Inflammatory macrophage treated with lipopolysaccharide for 4 hours (primary cell): Measurements from ENCODE around the gene CLIP3.
"Not testable (repeated sequence)": the region's sequence is repeated elsewhere in the genome, so short reads cannot be mapped to it uniquely, and the experiment has no call there.

Experiments used
- DNase-seq: peaks from one replicate; pipeline ENCODE4 v3.0.0-alpha.2; 2020

CLIP3 gene

DNA sequence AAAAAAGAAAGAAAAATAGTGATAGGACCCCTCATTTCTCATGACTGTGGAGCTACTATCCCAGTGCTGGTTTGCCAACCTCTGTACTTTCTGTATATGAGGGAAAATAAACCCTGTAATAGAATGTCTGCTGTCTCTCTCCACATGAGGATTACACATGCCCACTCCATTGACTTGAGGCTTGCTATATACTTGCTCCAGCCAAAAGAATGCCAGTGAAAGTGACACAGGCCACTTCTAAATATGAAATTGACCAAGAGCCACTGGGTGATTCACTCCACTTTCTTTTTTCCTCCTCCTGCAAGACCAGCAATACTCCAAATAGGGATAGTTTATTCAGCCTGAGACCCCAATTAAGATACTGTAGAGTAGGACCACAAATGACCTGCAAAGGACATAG lies 15.2 kb upstream of the CLIP3 start:
- no peak for DNase-seq

DNA sequence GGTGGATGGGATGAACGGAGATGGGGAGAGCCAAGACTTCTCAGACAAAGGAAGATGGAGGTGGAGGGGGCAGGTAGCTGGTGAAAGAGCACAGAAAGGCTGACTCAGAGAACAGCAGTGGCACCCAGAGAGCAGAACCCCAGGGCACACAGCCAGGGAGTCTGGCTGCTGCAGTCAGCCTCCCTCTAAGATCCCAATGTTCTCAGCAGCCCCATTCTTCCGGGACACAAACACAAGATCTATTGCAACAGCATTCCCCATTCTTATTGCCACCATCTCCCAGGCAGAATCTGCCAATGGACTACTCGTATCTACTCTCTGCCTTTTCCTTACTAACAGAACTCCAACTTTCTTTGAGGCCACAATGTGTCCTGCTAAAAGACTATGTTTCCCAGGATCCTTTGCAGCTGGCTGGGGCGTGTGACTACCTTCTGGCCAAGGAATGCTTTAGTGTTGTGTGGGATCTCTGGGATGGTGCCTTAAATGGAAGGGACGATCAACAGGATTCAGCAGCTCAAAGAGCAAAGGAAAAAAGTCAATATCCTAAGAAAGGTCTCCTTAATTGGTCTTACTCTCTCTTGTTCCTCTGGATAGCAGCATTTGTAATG lies 13.9 kb upstream of the CLIP3 start:
- DNase-seq: no peak

DNA sequence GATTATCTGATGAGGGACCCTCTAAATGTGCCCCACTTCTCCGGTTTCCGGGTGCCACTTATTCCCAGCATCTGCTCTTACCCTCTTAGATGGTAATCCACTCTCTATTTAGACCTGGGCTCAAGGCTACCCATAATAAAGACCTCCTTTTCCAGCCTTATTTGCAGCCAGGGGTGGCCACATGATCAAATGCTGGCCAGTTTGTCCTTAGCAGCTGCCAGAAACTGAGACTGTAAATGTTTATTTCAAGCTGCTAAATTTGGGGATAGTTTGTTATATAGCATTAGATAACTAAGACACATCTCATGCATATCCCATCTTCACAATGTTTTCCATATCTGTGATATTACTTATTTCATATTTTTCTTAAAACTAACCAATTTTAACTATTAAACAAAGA lies 11.3 kb upstream of the CLIP3 start:
- DNase-seq: no peak

DNA sequence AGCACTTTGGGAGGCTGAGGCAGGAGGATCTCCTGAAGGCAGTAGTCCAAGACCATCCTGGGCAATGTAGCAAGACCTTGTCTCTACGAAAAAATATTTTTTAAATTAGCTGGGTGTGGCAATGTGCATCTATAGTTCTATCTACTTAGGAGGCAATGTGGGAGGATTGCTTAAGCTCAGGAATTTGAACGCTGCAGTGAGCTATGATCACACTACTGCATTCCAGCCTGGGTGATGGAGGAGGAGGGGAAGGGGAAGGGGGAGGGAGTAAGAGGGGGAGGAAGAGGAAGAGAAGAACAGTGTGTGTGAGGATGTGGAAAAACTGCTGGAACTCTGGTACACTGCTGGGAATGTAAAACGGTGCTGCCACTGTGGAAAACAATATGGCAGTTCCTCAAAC lies 9.2 kb upstream of the CLIP3 start:
- peak; percentile 57 for DNase-seq

DNA sequence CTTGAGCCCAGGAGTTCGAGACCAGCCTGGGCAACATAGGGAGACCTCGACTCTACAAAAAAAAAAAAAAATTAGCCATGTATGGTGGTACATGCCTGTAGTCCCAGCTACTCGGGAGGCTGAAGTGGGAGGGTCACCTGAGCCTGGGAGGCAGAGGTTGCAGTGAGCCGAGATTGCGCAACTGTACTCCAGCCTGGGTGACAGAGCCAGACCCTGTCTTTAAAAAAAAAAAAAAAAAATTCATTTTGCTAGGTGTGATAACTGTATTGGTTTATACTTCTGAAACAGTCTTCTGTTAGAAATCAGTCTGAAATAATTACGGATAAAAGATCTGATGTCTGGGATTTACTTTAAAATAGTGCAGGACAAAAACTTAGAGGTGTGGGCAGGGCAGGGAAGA lies 8.4 kb upstream of the CLIP3 start:
- DNase-seq: not testable (repeated sequence)

DNA sequence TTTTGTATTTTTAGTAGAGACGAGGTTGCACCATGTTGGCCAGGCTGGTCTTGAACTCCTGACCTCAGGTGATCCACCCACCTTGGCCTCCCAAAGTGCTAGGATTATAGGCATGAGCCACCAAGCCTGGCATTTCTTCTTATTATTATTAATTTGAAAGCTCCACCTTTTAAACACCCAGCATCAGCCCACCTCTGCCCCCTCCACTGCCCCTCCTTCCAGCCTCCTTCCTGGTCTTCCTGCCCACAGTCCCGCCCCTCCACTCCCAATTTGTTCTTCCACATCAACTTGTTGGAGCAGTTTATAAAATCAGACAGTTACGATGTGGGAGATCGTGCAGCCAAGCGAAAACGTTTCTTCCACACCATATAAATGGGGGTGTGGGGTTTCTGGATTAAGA lies 7.8 kb upstream of the CLIP3 start:
- DNase-seq: no peak

DNA sequence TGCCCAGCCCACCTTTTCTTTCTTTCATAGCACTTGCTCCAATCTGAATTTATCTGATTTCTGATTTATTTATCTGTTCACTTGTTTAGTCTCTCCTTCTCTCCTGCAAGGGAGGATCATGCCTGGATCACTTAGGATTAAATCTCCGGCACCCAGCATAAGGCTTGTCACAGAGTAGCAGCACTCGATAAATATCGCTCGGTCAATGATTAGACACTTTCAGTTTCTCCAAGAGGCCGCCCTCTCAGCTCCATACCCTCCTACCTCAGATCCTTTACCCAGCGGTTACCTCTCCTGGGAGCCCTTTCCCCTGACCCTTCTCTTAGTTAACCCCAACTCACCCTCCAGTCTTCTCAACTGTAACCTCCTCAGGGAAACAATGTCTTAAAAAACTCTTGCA lies 1.4 kb downstream of the CLIP3 start:
- no peak for DNase-seq

DNA sequence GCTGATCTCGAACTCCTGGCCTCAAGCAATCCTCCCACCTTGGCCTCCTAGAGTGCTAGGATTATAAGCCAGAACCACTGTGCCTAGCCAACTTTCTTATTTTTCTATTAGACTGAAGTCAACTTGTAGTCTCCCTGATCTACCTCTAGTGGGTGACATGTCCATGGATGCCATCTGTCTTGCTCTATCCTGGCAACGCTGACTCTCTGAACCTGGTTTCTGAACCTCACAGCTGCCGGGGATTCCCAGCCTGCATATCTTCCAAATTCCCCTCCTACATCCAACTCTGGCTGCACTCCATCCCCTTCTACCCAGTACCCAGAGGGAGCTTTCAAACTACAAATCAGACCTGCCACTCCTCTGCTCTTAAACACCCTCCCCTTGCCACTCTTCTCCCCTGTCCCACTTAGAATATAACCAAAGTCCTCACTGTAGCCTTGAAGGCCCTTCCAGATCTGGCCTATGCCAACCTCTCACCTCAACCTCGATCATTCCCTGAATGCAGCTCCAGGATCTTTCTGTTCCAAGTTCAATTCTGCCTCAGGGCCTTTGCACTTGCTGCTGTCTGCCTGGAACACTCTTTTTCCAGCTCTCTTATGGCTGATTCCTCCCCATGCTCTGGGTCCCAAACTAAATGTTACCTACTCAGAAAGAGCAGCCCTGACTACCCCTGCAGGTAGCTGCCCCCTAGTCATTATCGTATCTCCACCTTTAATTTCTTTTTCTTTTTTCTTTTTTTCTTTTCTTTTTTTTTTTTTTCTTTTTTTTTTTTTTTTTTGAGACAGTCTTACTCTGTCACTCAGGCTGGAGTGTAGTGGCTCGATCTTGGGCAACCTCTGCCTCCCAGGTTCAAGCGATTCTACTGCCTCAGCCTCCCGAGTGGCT lies 2.2 kb downstream of the CLIP3 start:
- no peak for DNase-seq

DNA sequence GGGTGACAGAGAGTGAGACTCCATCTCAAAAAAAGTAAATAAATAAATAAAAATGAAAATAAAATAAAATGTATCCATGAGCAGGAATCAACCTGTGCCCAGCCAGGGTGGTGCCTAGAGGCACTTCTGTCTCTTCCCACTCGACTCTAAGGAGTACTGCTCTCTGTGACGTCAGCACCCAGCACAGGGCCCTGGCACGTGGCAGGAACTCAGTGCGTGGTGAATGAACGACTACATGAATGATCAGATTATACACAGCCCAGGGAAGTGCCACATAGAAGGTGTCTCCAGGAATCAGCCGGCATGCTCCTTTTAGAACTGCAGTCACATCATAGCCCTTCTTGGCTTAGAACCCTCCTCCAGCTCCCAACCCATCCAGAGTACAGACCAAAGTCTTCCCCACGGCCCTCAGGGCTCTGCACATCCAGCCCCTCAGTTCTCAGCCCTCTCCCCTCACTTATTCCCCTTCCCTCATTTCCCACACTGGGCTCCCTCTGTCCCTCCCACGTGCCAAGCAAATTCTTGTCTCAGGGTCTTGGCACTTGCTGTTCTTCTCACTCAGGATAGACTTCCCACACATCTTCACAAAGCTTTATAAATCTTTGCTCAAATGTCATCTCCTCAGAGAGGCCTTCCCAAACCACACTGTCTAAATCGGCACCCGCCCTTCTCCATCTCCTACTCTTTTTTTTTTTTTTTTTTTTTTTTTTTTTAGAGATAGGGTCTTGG lies 4.2 kb downstream of the CLIP3 start:
- no peak for DNase-seq

DNA sequence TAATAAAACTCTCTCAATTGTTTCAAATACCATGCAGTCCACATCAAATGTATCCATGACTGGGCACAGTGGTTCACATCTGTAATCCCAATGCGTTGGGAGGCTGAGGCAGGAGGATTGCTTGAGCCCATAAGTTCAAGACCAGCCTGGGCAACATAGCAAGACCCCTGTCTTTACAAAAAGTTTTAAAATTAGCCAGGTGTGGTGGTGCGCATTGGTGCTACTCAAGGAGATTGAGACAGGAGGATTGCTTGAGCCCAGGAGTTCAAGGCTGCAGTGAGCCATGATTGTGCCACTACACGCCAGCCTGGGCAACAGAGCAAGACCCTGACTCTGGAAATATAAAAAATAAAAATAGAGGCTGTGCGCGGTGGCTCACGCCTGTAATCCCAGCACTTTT lies 5.0 kb downstream of the CLIP3 start:
- DNase-seq: no peak

DNA sequence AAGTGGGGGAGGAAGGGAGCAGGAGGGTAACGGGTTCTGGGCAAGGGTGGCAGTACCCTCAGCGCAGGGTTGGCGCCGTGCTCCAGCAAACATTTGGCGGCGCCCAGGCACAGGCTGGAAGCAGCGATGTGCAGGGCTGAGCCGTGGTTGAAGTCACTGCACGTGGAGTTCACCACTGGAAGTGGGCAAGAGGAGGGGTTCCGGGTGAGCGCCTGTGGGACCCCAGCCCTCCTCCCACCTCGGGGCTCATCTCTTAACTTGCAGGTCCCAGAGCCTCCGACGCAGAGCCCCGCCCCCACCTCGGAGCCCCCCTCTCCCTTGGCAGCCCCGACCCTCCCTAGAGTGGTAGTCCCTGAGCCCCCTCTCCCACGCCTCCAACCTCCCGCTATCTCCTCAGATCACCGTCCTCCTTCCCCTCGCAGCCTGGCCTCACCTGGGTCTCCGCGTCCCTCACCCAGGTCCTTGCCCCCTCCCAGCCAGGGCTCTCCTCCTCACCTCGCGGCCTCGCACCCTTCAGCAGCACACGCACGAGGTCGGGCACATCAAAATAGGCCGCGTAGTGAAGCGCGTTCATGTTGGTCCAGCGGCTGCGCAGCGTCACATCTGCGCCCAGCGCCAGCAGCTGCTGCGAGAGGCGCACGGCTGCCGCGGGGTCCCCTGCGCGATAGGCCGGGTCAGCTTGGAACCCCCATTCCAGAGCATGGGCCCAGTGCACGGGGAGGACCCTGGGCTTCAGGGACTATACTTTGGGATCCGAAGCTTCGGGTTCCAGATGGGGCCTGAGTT lies 6.4 kb downstream of the CLIP3 start:
- DNase-seq: no peak

DNA sequence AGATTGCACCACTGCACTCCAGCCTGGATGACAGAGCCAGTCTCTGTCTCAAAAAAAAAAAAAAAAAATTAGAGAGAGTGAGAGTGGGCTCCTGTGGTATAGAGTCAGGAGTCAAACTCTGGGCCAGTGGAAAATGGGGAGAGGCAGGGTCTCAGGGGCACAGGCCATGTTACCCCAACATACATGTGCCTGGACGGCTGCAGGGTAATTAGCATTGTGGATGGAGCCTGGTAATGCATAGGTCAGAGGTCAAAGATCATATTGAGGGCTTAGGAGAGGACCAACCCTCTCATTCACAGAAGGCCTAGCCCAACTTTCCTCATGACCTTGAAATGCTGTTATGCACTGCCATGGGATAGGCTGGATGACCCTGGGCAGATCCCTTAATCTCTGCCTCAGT lies 7.1 kb downstream of the CLIP3 start:
- DNase-seq: no peak

DNA sequence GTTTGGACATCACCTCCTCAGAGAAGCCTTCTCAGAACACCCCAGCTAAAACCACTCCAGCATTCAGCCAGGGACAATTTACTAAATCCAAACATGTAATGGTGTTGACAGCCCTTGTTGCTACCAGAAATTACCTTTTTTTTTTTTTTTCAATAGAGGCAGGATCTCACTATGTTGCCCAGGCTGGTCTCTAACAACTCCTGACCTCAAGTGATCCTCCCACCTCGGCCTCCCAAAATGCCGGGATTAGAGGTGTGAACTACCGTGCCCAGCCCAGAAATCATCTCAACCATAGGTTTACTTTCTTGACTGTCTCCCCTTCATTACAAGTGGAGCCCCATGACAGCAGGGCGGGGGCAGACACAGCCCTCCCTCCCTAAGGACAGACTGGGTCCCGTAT lies 9.2 kb downstream of the CLIP3 start:
- DNase-seq: no peak

DNA sequence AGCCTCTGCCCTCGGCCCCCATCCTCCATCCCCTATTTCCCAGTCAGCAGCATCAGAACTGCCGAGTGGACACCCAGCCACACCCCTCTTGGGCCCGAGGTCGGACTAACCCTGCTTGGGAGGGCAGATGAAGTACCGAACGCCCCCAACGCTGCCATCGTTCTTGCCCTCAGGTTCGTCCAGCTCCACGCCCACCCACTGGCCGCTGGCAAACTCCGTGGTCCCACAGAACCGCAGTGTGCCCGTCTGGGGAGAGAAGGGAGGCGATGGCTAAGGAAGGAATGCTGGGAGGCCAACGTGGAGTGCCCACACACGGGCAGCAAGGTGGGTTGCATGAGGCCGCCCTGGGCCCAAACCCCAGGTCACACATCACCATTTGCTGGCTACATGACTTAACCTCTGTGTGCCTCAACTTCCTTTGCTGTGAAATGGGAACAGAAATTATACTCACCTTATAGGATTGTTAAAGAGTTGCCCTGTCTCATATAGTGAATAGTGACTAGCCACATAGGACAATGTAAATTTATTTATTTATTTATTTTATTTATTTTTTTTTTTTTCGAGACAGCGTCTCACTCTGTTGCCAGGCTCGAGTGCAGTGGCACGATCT lies 13.5 kb downstream of the CLIP3 start:
- DNase-seq: no peak

DNA sequence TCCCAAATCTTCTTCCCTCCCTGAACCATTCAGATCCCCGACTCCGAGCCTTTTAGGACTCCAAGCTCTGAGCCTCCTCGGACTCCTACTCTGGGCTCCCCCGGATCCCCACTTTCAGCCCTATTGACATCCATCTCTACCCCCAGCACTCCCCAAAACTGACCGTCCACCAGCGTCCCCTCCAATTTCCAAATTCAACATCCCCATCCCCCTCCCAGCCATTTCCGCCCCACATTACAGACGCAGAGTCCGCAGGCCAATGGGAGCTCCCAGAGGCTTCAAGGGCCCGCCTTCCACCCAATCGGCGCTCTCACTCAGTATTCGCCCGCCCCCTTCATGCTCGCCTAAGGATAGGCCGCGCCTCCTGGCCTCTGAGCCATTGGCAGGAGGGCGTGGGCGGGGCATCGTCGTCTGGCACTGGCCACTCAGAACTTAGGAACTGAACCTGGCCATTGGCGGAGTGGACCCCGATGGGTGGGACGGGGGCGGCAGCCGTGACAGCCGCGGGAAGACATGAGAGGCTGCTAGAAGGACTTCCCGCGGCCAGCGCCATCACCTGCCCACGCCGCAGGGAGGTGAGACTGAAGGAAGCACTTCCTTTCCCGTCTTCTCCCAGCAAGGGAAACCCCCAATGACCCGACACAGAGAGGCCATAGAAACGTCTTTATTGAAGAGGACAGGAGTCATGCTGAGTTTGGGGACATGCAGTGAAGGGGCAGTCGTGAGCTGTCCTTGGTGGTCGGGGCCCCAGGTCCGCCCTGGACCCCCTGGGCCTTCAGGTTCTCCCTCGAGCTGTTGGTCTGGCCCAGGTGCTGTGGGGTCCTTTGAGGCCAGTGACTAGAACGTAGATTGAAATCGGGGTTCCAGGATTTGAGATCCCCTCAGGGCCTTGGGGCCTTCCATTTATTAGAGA lies 18.4 kb downstream of the CLIP3 start, which contains the start of gene ALKBH6:
Gene ALKBH6 (minus strand): TSS at position 202 of the 913 bp plus-strand sequence. CDS start 816 bp downstream, outside the sequence.
- DNase-seq: peak; percentile 100

DNA sequence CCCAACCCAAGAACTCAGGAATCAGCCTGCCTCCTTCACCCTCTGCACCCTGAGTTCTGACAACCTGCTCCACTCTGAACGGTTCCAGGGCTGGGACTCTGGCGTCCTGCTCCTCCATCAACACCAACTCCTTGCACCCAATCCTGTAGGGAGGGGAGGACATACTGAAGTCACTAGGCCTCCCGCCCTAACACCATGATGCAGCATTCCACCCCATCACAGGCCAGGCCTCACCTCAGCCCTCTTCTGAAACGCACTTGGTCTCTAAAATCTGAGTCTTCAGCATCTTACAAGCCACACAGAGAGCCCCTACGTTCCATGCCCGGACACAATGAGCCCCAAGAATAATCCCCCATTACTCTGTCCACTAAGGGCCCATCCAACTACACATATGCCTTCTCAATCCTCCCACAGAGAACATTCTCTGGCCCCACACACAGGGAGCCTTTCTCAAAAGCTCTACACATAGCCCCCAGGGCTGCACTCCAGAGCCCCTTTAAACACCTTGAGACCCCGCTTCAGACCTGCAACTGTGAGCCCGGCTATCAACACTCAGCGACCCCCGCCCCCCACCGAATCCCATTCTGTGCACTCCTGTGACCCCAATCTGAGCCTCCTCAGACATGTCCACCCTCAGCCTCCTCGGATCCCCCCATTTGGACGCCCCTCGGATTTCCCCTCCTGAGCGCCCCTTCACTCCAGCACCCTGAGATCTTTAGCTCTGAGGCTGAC lies 19.2 kb downstream of the CLIP3 start:
- no peak for DNase-seq

DNA sequence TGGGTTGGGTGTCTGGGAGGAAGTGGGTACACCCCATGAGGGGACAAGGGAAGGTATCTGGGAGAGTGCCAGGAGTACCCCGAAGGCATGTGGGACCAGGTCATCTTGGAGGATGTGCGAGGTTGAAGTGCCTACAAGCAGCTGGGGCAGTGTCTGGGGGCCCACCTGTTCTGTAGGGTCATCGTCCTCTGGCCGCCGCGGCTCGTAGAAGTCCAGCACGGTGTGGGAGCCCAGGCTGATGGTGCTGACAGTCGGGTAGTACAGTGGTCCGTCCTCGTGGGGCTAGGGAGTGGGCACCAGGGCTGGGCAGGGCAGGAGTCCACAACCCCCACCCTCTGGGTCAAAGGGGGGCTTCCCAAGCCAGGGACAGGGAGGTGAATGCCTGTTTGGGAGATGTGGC lies 22.3 kb downstream of the CLIP3 start:
- DNase-seq: no peak

DNA sequence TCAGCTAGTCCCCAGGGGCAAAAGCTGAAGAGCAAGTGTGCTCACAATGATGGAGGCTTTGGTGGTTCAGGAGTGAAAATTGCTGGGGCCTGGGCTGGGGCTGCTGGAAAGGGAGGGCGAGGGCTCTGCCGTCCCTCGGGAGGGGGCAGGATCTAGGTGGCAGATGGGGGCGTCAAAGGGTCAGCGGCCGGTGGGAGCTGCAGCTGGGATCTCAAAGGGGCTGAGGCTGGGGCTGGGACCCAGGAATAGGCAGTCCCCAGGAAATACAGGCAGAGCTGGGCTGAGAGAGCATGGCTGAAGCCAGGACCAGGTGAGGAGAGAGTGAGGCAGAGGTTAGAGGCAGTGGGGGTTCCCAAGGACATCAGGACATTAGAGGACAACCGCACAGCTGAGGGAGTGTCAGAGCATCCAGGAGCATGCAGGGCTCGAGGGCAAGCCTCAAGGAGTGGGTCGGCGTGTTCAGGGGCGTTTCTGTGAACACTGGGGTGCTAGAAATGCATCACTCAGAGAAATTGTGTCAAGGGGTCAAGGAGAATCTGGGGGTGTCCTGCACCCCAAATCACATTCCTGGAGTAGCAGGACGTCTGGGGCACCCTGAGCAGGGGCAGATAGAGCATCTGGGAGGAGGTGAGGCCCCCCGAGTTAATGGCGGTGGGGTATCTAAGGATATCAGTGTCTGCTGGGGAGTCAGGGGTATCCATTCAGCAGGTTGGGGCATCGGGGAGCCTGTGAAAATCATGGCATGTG lies 22.9 kb downstream of the CLIP3 start:
- DNase-seq: no peak

DNA sequence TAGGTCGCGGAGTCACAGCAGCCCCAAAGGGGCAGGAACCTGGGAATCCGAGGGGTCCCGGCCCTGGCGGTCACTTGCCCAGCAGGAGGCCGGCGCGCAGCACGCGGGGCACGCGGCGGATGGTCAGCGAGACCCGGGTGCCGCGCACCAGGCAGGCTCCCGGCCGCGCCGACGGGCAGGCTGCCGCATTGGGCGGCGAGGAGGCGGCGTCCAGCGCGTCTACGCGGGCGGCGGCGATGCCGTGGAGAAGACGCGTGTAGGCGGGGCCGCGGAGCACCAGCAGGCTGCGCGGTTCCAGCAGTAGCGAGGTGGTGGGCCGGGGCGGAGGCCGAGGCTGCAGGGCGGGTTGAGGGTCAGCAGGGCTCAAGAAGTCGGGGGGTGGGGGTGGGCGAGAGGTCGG lies 23.5 kb downstream of the CLIP3 start:
- DNase-seq: peak; percentile 56
